ENCODE results near the gene LRPAP1. TPM values are rescaled to one million over a fixed set of nuclear protein-coding genes. Genes with fewer than 3 reads are reported as not detected.
A peak's percentile ranks its signal among the peaks of the same experiment; 100 is the strongest.

The LRPAP1 gene
- total RNA-seq, 1 donor from 2014 or later = 53.7 TPM

DNA sequence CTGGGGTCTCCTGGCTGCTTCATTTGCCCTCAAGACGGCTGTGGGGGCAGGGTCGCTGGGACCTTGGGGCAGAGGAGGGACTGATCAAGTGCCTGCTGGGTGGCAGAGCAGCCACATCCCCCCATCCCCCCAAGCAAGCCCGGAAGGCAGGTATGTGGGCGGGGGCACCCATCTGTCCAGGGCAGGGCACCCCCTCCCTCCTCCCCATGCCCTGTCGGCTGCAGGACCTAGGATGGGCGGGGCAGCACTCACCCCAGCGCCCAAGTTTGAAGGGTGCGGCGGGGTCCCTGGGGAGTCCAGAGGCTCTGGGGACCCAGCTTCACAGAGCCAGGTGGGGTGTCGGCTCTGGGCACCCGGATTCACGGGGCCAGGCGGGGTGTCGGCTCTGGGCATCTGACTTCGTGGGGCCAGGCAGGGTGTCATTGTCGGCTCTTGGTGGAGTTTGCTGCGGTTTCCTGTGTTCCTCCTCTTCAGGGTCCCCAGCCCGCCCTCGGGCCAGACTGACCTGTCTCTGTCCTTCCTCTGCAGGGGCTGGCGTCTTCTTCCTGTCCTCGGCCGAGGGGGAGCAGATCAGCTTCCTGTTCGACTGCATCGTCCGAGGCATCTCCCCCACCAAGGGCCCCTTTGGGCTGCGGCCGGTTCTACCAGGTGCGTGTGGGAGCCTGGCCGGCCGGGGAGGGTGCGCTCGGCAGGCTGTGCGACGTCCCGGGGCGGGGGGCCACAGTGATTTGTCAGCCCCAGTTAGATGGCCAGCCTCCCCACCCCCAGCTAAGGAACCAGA lies 47.0 kb downstream of the LRPAP1 start:
- no peaks in the 10 kb centered on the region for H3K27me3 ChIP-seq (ENCODE audit: control insufficient read depth, insufficient read depth, low read length)
- no peaks in the 10 kb centered on the region for H3K36me3 ChIP-seq (ENCODE audit: control insufficient read depth, insufficient read depth, low read length)
- peak overlapping the region; percentile 37 for H3K4me3 ChIP-seq (ENCODE audit: low read depth, low read length)
- DNase-seq (ENCODE audit: low read depth) (no peak), FAIRE-seq (no peak)
- TF ChIP-seq, protein P1, sequence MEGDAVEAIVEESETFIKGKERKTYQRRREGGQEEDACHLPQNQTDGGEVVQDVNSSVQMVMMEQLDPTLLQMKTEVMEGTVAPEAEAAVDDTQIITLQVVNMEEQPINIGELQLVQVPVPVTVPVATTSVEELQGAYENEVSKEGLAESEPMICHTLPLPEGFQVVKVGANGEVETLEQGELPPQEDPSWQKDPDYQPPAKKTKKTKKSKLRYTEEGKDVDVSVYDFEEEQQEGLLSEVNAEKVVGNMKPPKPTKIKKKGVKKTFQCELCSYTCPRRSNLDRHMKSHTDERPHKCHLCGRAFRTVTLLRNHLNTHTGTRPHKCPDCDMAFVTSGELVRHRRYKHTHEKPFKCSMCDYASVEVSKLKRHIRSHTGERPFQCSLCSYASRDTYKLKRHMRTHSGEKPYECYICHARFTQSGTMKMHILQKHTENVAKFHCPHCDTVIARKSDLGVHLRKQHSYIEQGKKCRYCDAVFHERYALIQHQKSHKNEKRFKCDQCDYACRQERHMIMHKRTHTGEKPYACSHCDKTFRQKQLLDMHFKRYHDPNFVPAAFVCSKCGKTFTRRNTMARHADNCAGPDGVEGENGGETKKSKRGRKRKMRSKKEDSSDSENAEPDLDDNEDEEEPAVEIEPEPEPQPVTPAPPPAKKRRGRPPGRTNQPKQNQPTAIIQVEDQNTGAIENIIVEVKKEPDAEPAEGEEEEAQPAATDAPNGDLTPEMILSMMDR (IDR thresholded peaks at IDR 0.05; ENCODE audit: insufficient read depth, low read length, severe bottlenecking) = no peak

DNA sequence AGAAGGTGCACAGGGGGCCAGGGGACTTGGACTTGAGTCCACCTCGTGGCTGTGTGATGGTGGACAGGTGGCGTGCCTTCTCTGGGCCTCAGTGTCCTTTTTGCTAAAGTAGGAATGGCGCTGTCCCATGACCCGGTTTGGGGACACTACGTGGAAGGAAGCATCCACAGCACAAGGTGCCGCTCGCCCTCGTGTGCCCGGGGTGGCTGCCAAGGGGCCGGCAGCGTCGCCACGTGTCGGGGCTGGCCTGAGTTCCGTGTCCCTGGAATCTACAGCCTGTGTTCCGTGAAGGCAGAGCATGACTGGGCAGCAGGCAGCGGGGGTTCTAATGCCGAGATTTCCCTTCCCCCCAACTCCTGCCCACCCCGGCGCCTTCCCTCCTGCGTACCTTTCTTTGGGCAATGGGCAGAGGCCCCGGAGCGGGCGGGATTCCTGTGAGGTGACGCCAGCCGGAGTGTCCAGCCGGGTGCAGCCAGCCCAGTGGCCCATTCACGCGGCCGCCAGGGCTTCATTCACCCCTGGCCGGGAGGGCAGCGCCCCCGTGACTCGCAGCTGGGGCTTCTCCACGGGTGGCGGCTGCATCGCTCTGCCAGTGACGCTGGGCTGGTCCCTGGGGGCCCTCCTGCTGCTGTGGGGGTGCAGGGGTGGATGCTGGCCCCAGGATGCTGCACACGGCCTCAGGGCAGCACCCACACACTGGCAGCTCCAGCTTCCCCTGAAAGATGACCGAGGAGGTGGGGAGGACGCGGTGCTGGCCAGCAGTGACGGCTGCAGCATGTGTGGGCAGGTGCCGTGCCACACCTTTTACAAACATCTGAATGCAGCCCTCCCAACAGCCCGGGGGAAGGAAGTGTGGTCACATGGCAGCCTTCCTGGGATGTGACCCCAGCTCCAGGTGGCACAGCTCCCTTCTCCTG lies 47.9 kb downstream of the LRPAP1 start:
- TF ChIP-seq, protein P1 (IDR thresholded peaks at IDR 0.05; ENCODE audit: insufficient read depth, low read length, severe bottlenecking) = no peak
- H3K27me3 ChIP-seq (ENCODE audit: control insufficient read depth, insufficient read depth, low read length) = no peaks in the 10 kb centered on the region
- DNase-seq (ENCODE audit: low read depth) (peak; percentile 92), FAIRE-seq (peak; percentile 40)
- H3K4me3 ChIP-seq (ENCODE audit: low read depth, low read length) = peak overlapping the region; percentile 37
- H3K36me3 ChIP-seq (ENCODE audit: control insufficient read depth, insufficient read depth, low read length) = no peaks in the 10 kb centered on the region

GRCh38 chr4:3483471-3483921 lies 48.7 kb downstream of the LRPAP1 start:
- FAIRE-seq (no peak), DNase-seq (ENCODE audit: low read depth) (no peak)
- TF ChIP-seq, protein P1 (IDR thresholded peaks at IDR 0.05; ENCODE audit: insufficient read depth, low read length, severe bottlenecking) = no peak
- Histone ChIP-seq H3K4me3 (ENCODE audit: low read depth, low read length) (no peak overlapping the region), H3K36me3 (ENCODE audit: control insufficient read depth, insufficient read depth, low read length) (no peaks in the 10 kb centered on the region), H3K27me3 (ENCODE audit: control insufficient read depth, insufficient read depth, low read length) (peaks cover 3% of the 10 kb centered on the region)

GRCh38 chr4:3482707-3483106 lies 49.5 kb downstream of the LRPAP1 start:
- TF ChIP-seq, protein P1 (IDR thresholded peaks at IDR 0.05; ENCODE audit: insufficient read depth, low read length, severe bottlenecking) = no peak
- Histone ChIP-seq H3K36me3 (ENCODE audit: control insufficient read depth, insufficient read depth, low read length) (no peaks in the 10 kb centered on the region), H3K27me3 (ENCODE audit: control insufficient read depth, insufficient read depth, low read length) (peaks cover 6% of the 10 kb centered on the region), H3K4me3 (ENCODE audit: low read depth, low read length) (no peak overlapping the region)
- FAIRE-seq (no peak), DNase-seq (ENCODE audit: low read depth) (no peak)

GRCh38 chr4:3481783-3482393 lies 50.3 kb downstream of the LRPAP1 start:
- H3K4me3 ChIP-seq (ENCODE audit: low read depth, low read length) = no peak overlapping the region
- DNase-seq (ENCODE audit: low read depth) (no peak), FAIRE-seq (peak; percentile 47)
- TF ChIP-seq, protein P1 (IDR thresholded peaks at IDR 0.05; ENCODE audit: insufficient read depth, low read length, severe bottlenecking) = no peak
- H3K27me3 ChIP-seq (ENCODE audit: control insufficient read depth, insufficient read depth, low read length) = peaks cover 13% of the 10 kb centered on the region
- H3K36me3 ChIP-seq (ENCODE audit: control insufficient read depth, insufficient read depth, low read length) = no peaks in the 10 kb centered on the region

Measured in bronchial epithelial cell (primary cell).